Mammary epithelial cell (primary cell): Measurements from ENCODE around the gene FCER2.

Experiments used
- CTCF ChIP-seq, 2 donors: IDR thresholded peaks in 1 of 2; conservative IDR thresholded peaks in 1 of 2; 2 replicates each; pipeline ENCODE4 v1.5.1; 2011 to 2012; ENCODE audit warnings: inconsistent platforms in 2 of 2, low read length in 2 of 2, mild to moderate bottlenecking in 2 of 2, control low read depth in 1 of 2, low read depth in 1 of 2; ENCODE audit not compliant: insufficient read depth in 1 of 2; ENCODE audit errors: extremely low read depth in 1 of 2
- EZH2 ChIP-seq: IDR thresholded peaks from 2 replicates; pipeline ENCODE4 v1.6.1; 2012; ENCODE audit warnings: low read length, inconsistent platforms, borderline replicate concordance

GRCh38 chr19:7703332-7703731, 1.4 kb upstream of the FCER2 start:
- TF ChIP-seq CTCF (conservative IDR thresholded peaks at IDR 0.05 in 1 of 2, IDR thresholded peaks at IDR 0.05 in 1 of 2; ENCODE audit: extremely low read depth in 1 of 2, insufficient read depth in 1 of 2, low read depth in 1 of 2, low read length in 2 of 2), result no peak
- TF ChIP-seq EZH2, result no peak
